Measurements from ENCODE around the gene LSAMP. TPM values are rescaled to one million over a fixed set of nuclear protein-coding genes. Genes with fewer than 3 reads are reported as not detected.

Gene LSAMP
- total RNA-seq, 1 experiment from 2014 or later: 0.15 TPM

DNA sequence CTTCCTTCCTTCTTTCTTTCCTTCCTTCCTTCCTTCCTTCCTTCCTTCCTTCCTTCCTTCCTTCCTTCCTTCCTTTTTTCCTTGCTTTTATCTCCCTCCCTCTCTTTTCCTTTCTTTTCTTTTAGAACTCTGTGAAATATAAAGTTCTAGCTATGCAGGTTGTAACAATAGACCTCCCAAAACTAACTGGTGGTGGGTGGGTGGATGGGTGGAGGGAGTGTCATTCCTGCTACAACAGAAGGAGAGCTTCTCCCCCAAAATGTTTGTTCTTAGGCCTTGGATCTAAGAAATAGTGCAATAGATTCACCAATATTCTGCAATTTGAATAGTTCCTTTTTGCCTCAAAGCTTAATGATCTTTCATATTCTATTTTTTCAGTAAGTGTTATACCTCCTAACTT is 606.0 kb downstream of the LSAMP start:
- Histone ChIP-seq H3K4me3 (ENCODE audit: low read length) (no peak overlapping the region), H3K9ac (ENCODE audit: low read length) (no peak overlapping the region), H3K9me2 (replicated peaks; ENCODE audit: low read length) (no peaks in the 10 kb centered on the region), H3K27me3 (ENCODE audit: low read length) (no peaks in the 10 kb centered on the region), H3K27ac (ENCODE audit: low read length) (no peak overlapping the region), H3K36me3 (ENCODE audit: low read depth, low read length) (no peaks in the 10 kb centered on the region), H2AFZ (ENCODE audit: low read length) (no peak overlapping the region), H3F3A (ENCODE audit: low read length, unreplicated experiment) (no peaks in the 10 kb centered on the region), H3K4me1 (ENCODE audit: insufficient read depth, low read length) (peaks cover 2% of the 10 kb centered on the region; the same call in 1 of the 2 replicates), H3K4me2 (ENCODE audit: low read length) (no peak overlapping the region), H4K20me1 (ENCODE audit: low read length) (no peaks in the 10 kb centered on the region), H3K79me2 (ENCODE audit: low read length) (no peaks in the 10 kb centered on the region), H3K9me3 (ENCODE audit: low read length) (no peaks in the 10 kb centered on the region)
- ChIA-PET POLR2A (ENCODE audit: unreplicated experiment) (interaction anchor here (0.6 kb wide), 1 partner anchor 472 kb away, joined by 4 read pairs; no protein-coding TSS in a partner anchor), CTCF (no interaction called here)
- ATAC-seq (no peak), DNase-seq (no peak)
- TF ChIP-seq, protein P1, sequence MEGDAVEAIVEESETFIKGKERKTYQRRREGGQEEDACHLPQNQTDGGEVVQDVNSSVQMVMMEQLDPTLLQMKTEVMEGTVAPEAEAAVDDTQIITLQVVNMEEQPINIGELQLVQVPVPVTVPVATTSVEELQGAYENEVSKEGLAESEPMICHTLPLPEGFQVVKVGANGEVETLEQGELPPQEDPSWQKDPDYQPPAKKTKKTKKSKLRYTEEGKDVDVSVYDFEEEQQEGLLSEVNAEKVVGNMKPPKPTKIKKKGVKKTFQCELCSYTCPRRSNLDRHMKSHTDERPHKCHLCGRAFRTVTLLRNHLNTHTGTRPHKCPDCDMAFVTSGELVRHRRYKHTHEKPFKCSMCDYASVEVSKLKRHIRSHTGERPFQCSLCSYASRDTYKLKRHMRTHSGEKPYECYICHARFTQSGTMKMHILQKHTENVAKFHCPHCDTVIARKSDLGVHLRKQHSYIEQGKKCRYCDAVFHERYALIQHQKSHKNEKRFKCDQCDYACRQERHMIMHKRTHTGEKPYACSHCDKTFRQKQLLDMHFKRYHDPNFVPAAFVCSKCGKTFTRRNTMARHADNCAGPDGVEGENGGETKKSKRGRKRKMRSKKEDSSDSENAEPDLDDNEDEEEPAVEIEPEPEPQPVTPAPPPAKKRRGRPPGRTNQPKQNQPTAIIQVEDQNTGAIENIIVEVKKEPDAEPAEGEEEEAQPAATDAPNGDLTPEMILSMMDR (conservative IDR thresholded peaks at IDR 0.05; ENCODE audit: low read depth, low read length): no peak
- no peak for TF ChIP-seq EZH2 (IDR thresholded peaks at IDR 0.05; ENCODE audit: low read length, unreplicated experiment)
- TF ChIP-seq EZH2phosphoT487 (IDR thresholded peaks at IDR 0.05; ENCODE audit: borderline replicate concordance, low read length): no peak
- intact Hi-C loops (cut with micrococcal nuclease): no loop called here
- no TSS peak for BruUV-seq (replicated peaks)

- Histone ChIP-seq H3K36me3 (ENCODE audit: low read depth, low read length) (no peaks in the 10 kb centered on the region), H3K27me3 (ENCODE audit: low read length) (no peaks in the 10 kb centered on the region), H3K79me2 (ENCODE audit: low read length) (no peaks in the 10 kb centered on the region), H3K27ac (ENCODE audit: low read length) (no peak overlapping the region), H2AFZ (ENCODE audit: low read length) (no peak overlapping the region), H3K4me1 (ENCODE audit: insufficient read depth, low read length) (peaks cover 5% of the 10 kb centered on the region), H3K9me3 (ENCODE audit: low read length) (no peaks in the 10 kb centered on the region), H4K20me1 (ENCODE audit: low read length) (no peaks in the 10 kb centered on the region), H3F3A (ENCODE audit: low read length, unreplicated experiment) (no peaks in the 10 kb centered on the region), H3K4me3 (ENCODE audit: low read length) (no peak overlapping the region), H3K9me2 (replicated peaks; ENCODE audit: low read length) (no peaks in the 10 kb centered on the region), H3K9ac (ENCODE audit: low read length) (no peak overlapping the region), H3K4me2 (ENCODE audit: low read length) (no peak overlapping the region)
- intact Hi-C loops (cut with micrococcal nuclease): no loop called here
- POLR2A ChIA-PET (ENCODE audit: unreplicated experiment): interaction anchor here (0.6 kb wide), 1 partner anchor 473 kb away, joined by 4 read pairs; no protein-coding TSS in a partner anchor
- TF ChIP-seq EZH2phosphoT487 (IDR thresholded peaks at IDR 0.05; ENCODE audit: borderline replicate concordance, low read length) (no peak), EZH2 (IDR thresholded peaks at IDR 0.05; ENCODE audit: low read length, unreplicated experiment) (no peak)
- TF ChIP-seq, protein P1 (conservative IDR thresholded peaks at IDR 0.05; ENCODE audit: low read depth, low read length): no peak
- no peak for DNase-seq
- no peak for ATAC-seq
- CTCF ChIA-PET: no interaction called here
- BruUV-seq (replicated peaks): no TSS peak
Measured at GRCh38 chr3:115838786-115839185, 606.5 kb downstream of the LSAMP start.

DNA sequence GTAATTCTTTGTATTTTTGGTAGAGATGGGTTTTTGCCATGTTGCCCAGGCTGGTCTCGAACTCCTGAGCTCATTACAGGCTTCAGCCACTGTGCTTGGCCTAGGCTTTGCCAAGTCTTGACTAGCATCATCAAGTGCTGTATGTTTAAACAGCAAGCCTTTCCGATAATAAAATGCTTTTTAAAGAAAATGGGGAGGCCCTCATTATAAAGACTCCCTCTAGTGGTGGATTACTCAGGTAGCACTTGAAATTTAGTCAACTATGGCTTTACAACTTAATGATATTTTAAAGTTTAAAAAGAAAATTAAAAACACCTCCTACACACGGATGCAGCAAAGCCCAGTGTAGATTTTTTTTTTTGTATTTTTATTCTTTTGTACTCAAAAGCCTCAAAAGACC is 608.3 kb downstream of the LSAMP start:
- Histone ChIP-seq H3K9me2 (replicated peaks; ENCODE audit: low read length) (no peaks in the 10 kb centered on the region), H3K4me3 (ENCODE audit: low read length) (no peak overlapping the region), H3K36me3 (ENCODE audit: low read depth, low read length) (no peaks in the 10 kb centered on the region), H4K20me1 (ENCODE audit: low read length) (no peaks in the 10 kb centered on the region), H2AFZ (ENCODE audit: low read length) (no peak overlapping the region), H3K27ac (ENCODE audit: low read length) (no peak overlapping the region), H3K79me2 (ENCODE audit: low read length) (no peaks in the 10 kb centered on the region), H3K9me3 (ENCODE audit: low read length) (no peaks in the 10 kb centered on the region), H3K4me1 (ENCODE audit: insufficient read depth, low read length) (peaks cover 13% of the 10 kb centered on the region), H3K9ac (ENCODE audit: low read length) (no peak overlapping the region), H3K27me3 (ENCODE audit: low read length) (no peaks in the 10 kb centered on the region), H3K4me2 (ENCODE audit: low read length) (no peak overlapping the region), H3F3A (ENCODE audit: low read length, unreplicated experiment) (no peaks in the 10 kb centered on the region)
- CTCF ChIA-PET: interaction anchor here (0.5 to 1.0 kb wide), 2 partner anchors 11 to 14 kb away, joined by 3 read pairs; no protein-coding TSS in a partner anchor
- peak; percentile 62 for DNase-seq
- POLR2A ChIA-PET (ENCODE audit: unreplicated experiment): no interaction called here
- TF ChIP-seq, protein P1 (conservative IDR thresholded peaks at IDR 0.05; ENCODE audit: low read depth, low read length): peak; percentile 87
- TF ChIP-seq EZH2phosphoT487 (IDR thresholded peaks at IDR 0.05; ENCODE audit: borderline replicate concordance, low read length): no peak
- no TSS peak for BruUV-seq (replicated peaks)
- peak; percentile 12; the same call in 1 of the 2 replicates for ATAC-seq
- intact Hi-C loops (cut with micrococcal nuclease): no loop called here

All from PC-3 (cell line).